Upper lobe of left lung (tissue), 6 donors: ENCODE results near the gene TADA1. TPM values are rescaled to one million over a fixed set of nuclear protein-coding genes. Genes with fewer than 3 reads are reported as not detected.

ENCODE experiments used
- ATAC-seq, 2 donors: fragments of 200-7000 bp; cut with Tn5 transposase; one replicate each; pipeline ENCODE4 v1.9.1; 2022; ENCODE audit warnings: mild to moderate bottlenecking in 2 of 2, moderate library complexity in 2 of 2; ENCODE audit not compliant: low FRiP score in 2 of 2
- DNase-seq, 2 donors: peaks; one replicate each; pipeline ENCODE4 v3.0.0-alpha.2; 2019 to 2020
- H3K27ac ChIP-seq, 4 donors: fragments of 200-600 bp; sonication (generic); one replicate each; pipeline ENCODE4 v1.5.1; 2016 to 2019
- H3K27me3 ChIP-seq, 4 donors: fragments of 200-600 bp; sonication (generic); one replicate each; pipeline ENCODE4 v1.5.1; 2017 to 2019
- H3K36me3 ChIP-seq, 4 donors: fragments of 200-600 bp; sonication (generic); one replicate each; pipeline ENCODE4 v1.5.1; 2016 to 2019
- H3K4me1 ChIP-seq, 4 donors: fragments of 200-600 bp; sonication (generic); one replicate each; pipeline ENCODE4 v1.5.1; 2018 to 2019
- H3K4me3 ChIP-seq, 4 donors: fragments of 200-600 bp; sonication (generic); one replicate each; pipeline ENCODE4 v1.5.1; 2017 to 2019; ENCODE audit warnings: mild to moderate bottlenecking in 2 of 4, moderate library complexity in 1 of 4
- H3K9me3 ChIP-seq, 4 donors: fragments of 200-600 bp; sonication (generic); one replicate each; pipeline ENCODE4 v1.5.1; 2018 to 2019
- CTCF ChIP-seq, 6 experiments: fragments of 450-650 bp in 4 of 6; fragments of 200-600 bp in 2 of 6; sonication (generic) in 2 of 6; IDR thresholded peaks; one replicate each; pipeline ENCODE4 v1.5.1; 2016 to 2019; ENCODE audit warnings: antibody characterized with exemption in 6 of 6
- EP300 ChIP-seq, 4 donors: sonication (generic); formaldehyde crosslinking; IDR thresholded peaks; one replicate each; pipeline ENCODE4 v1.5.1; 2017; ENCODE audit warnings: antibody characterized with exemption in 4 of 4, control low read depth in 2 of 4
- POLR2A ChIP-seq, 4 donors: fragments of 450-650 bp; IDR thresholded peaks; one replicate each; pipeline ENCODE4 v1.5.1; 2016 to 2017; ENCODE audit warnings: antibody characterized with exemption in 4 of 4, mild to moderate bottlenecking in 2 of 4
- POLR2AphosphoS5 ChIP-seq, 2 donors: sonication (generic); formaldehyde crosslinking; IDR thresholded peaks; one replicate each; pipeline ENCODE4 v1.5.1; 2017; ENCODE audit warnings: antibody characterized with exemption in 2 of 2
- WGBS, 2 donors: methylation state at CpG; one replicate each; pipeline ENCODE4 v1.1.5; 2017 to 2018; 5-methylcytosine and 5-hydroxymethylcytosine counted together
- total RNA-seq, 6 donors: library from RNA; depleted of rRNA in 4 of 6; stranded (reverse); fragments of >200 nt in 4 of 6; gene quantifications; one replicate each; pipeline versions ENCODE4 v1.1.0 to v1.2.1, GENCODE V29; 2016 to 2021
- donor health status: DM: no; HTN: no; CAD: no; lungs with moderate emphysema.
- donor health status: DM: no; HTN: yes; CAD: no; lungs with severe emphysema.

TADA1 gene
- total RNA-seq, 6 donors from 2014 or later, result 2.6 to 15.3 (median 8.5) TPM

- no peak for TF ChIP-seq POLR2A (IDR thresholded peaks at IDR 0.05)
- TF ChIP-seq POLR2AphosphoS5 (IDR thresholded peaks at IDR 0.05), result no peak
- no peak for TF ChIP-seq CTCF (IDR thresholded peaks at IDR 0.05)
- TF ChIP-seq EP300 (IDR thresholded peaks at IDR 0.05), result no peak
- peaks cover 0 to 4% (median 2%) of the 10 kb centered on the region in 4 donors for H3K4me1 ChIP-seq
- H3K27me3 ChIP-seq, result no peaks in the 10 kb centered on the region
- DNase-seq (no peak), ATAC-seq (no peak)
- no peaks in the 10 kb centered on the region for H3K9me3 ChIP-seq
- no peak overlapping the region for H3K4me3 ChIP-seq
- 0% methylated on average over 1 of the region's 1 CpG for WGBS, 2 donors
- H3K27ac ChIP-seq, result no peak overlapping the region
- H3K36me3 ChIP-seq, result peaks cover 34 to 100% (median 65%) of the 10 kb centered on the region in 4 donors
These were observed 23.1 kb downstream of the TADA1 start for GRCh38 chr1:166852918-166853317.

GRCh38 chr1:166849135-166849534 lies 26.9 kb downstream of the TADA1 start:
- WGBS, 2 donors, result 95 to 97% methylated on average over 20 of the region's 20 CpGs

GRCh38 chr1:166848193-166848592 lies 27.9 kb downstream of the TADA1 start:
- no peak for TF ChIP-seq EP300 (IDR thresholded peaks at IDR 0.05)
- TF ChIP-seq POLR2AphosphoS5 (IDR thresholded peaks at IDR 0.05), result no peak
- no peak for TF ChIP-seq CTCF (IDR thresholded peaks at IDR 0.05)
- no peak for TF ChIP-seq POLR2A (IDR thresholded peaks at IDR 0.05)

More at GRCh38 chr1:166849135-166849534, 26.9 kb downstream of the TADA1 start:
- H3K9me3 ChIP-seq, result no peaks in the 10 kb centered on the region
- DNase-seq (peak in 1 of 2 donors; percentile 53), ATAC-seq (no peak)
- H3K4me3 ChIP-seq, result no peak overlapping the region
- no peak for TF ChIP-seq EP300 (IDR thresholded peaks at IDR 0.05)
- TF ChIP-seq POLR2A (IDR thresholded peaks at IDR 0.05), result no peak
- no peak for TF ChIP-seq CTCF (IDR thresholded peaks at IDR 0.05)
- TF ChIP-seq POLR2AphosphoS5 (IDR thresholded peaks at IDR 0.05), result no peak
- no peaks in the 10 kb centered on the region for H3K27me3 ChIP-seq
- no peak overlapping the region for H3K27ac ChIP-seq
- H3K36me3 ChIP-seq, result peaks cover 39 to 98% (median 74%) of the 10 kb centered on the region in 4 donors
- H3K4me1 ChIP-seq, result peaks cover 10 to 27% (median 19%) of the 10 kb centered on the region in 4 donors

GRCh38 chr1:166844791-166845190 lies 31.3 kb downstream of the TADA1 start:
- no peaks in the 10 kb centered on the region for H3K9me3 ChIP-seq
- H3K4me1 ChIP-seq, result peaks cover 43 to 65% (median 54%) of the 10 kb centered on the region in 4 donors
- no peaks in the 10 kb centered on the region for H3K27me3 ChIP-seq
- ATAC-seq (no peak), DNase-seq (no peak)
- H3K36me3 ChIP-seq, result peaks cover 22 to 87% (median 71%) of the 10 kb centered on the region in 4 donors
- H3K27ac ChIP-seq, result peak overlapping the region in 2 of 4 donors; percentile 55 to 72
- TF ChIP-seq POLR2AphosphoS5 (IDR thresholded peaks at IDR 0.05), result no peak
- TF ChIP-seq CTCF (IDR thresholded peaks at IDR 0.05), result no peak
- no peak for TF ChIP-seq EP300 (IDR thresholded peaks at IDR 0.05)
- no peak for TF ChIP-seq POLR2A (IDR thresholded peaks at IDR 0.05)
- 73 to 90% methylated on average over 5 to 7 of the region's 7 CpGs for WGBS, 2 donors
- H3K4me3 ChIP-seq, result no peak overlapping the region

More at GRCh38 chr1:166848193-166848592, 27.9 kb downstream of the TADA1 start:
- no peak for ATAC-seq
- H3K4me3 ChIP-seq, result no peak overlapping the region
- peaks cover 39 to 98% (median 77%) of the 10 kb centered on the region in 4 donors for H3K36me3 ChIP-seq
- no peaks in the 10 kb centered on the region for H3K9me3 ChIP-seq
- H3K27me3 ChIP-seq, result no peaks in the 10 kb centered on the region
- no peak for DNase-seq
- H3K27ac ChIP-seq, result no peak overlapping the region
- H3K4me1 ChIP-seq, result peaks cover 17 to 36% (median 27%) of the 10 kb centered on the region in 4 donors
